Fibroblast of lung (primary cell): ENCODE results near the gene GABBR1. TPM values are rescaled to one million over a fixed set of nuclear protein-coding genes. Genes with fewer than 3 reads are reported as not detected.

ENCODE experiments used
- DNase-seq, 2 donors: peaks; one replicate each; pipeline versions ENCODE4 v3.0.0 to v3.0.0-alpha.2; 2010; ENCODE audit warnings: low read depth in 2 of 2
- H2AFZ ChIP-seq: 2 replicates; pipeline ENCODE4 v1.5.1; 2012; ENCODE audit warnings: low read length, control low read depth, inconsistent platforms
- H3K27ac ChIP-seq: 2 replicates; pipeline ENCODE4 v1.5.1; 2011; ENCODE audit warnings: low read length, control low read depth; ENCODE audit not compliant: insufficient read depth
- H3K27me3 ChIP-seq: 2 replicates; pipeline ENCODE4 v1.5.1; 2011; ENCODE audit warnings: mild to moderate bottlenecking, low read length; ENCODE audit not compliant: control insufficient read depth, insufficient read depth
- H3K36me3 ChIP-seq: 2 replicates; pipeline ENCODE4 v1.5.1; 2011; ENCODE audit warnings: low read length; ENCODE audit not compliant: control insufficient read depth, insufficient read depth
- H3K4me1 ChIP-seq: 2 replicates; pipeline ENCODE4 v1.5.1; 2011; ENCODE audit warnings: low read length; ENCODE audit not compliant: control insufficient read depth, insufficient read depth; ENCODE audit errors: extremely low read depth
- H3K4me2 ChIP-seq: 2 replicates; pipeline ENCODE4 v1.5.1; 2011; ENCODE audit warnings: low read length, control low read depth; ENCODE audit not compliant: insufficient read depth; ENCODE audit errors: extremely low read depth
- H3K4me3 ChIP-seq, 4 experiments: fragments of 200-600 bp in 1 of 4; sonication (generic) in 1 of 4; replicated peaks in 1 of 4; 2 replicates each; pipeline ENCODE4 v1.5.1; 2011 to 2016; ENCODE audit warnings: low read length in 4 of 4, low read depth in 3 of 4, mild to moderate bottlenecking in 3 of 4, control low read depth in 2 of 4, inconsistent platforms in 1 of 4, mixed read lengths in 1 of 4; ENCODE audit not compliant: insufficient read depth in 1 of 4; ENCODE audit errors: control extremely low read depth in 1 of 4
- H3K79me2 ChIP-seq: 2 replicates; pipeline ENCODE4 v1.5.1; 2012; ENCODE audit warnings: mild to moderate bottlenecking, low read length, inconsistent platforms; ENCODE audit not compliant: control insufficient read depth, insufficient read depth
- H3K9ac ChIP-seq: 2 replicates; pipeline ENCODE4 v1.5.1; 2011; ENCODE audit warnings: mild to moderate bottlenecking, low read length, control low read depth; ENCODE audit not compliant: insufficient read depth
- H3K9me3 ChIP-seq: 2 replicates; pipeline ENCODE4 v1.5.1; 2012; ENCODE audit warnings: low read depth, low read length; ENCODE audit not compliant: control insufficient read depth, insufficient read depth
- H4K20me1 ChIP-seq: 2 replicates; pipeline ENCODE4 v1.5.1; 2011; ENCODE audit warnings: low read length; ENCODE audit not compliant: control insufficient read depth, insufficient read depth; ENCODE audit errors: extremely low read depth
- CTCF ChIP-seq, 2 donors: IDR thresholded peaks in 1 of 2; conservative IDR thresholded peaks in 1 of 2; 1 replicate in 1 of 2; 2 replicates in 1 of 2; pipeline ENCODE4 v1.5.1; 2011 to 2012; ENCODE audit warnings: low read length in 2 of 2, control low read depth in 1 of 2, inconsistent platforms in 1 of 2, low read depth in 1 of 2, mild to moderate bottlenecking in 1 of 2
- EZH2 ChIP-seq: IDR thresholded peaks from 2 replicates; pipeline ENCODE4 v1.5.1; 2012; ENCODE audit warnings: low read length, control low read depth, mild to moderate bottlenecking; ENCODE audit errors: missing control alignments
- polyA plus RNA-seq, 2 donors: library from polyadenylated mRNA; depleted of rRNA in 1 of 2; stranded (reverse) in 1 of 2; unstranded in 1 of 2; fragments of >200 nt; gene quantifications; 2 replicates each; pipeline ENCODE4 v1.2.1, GENCODE V29; 2011 to 2012; ENCODE audit warnings: missing spikeins in 1 of 2
- total RNA-seq: library from RNA; depleted of rRNA; stranded (reverse); fragments of >200 nt; gene quantifications from 2 replicates; pipeline ENCODE4 v1.2.1, GENCODE V29; 2014

GABBR1 gene
- total and polyA plus RNA-seq, 2 donors (not counting 1 experiment from before 2014, with no cell fraction given): 10.9 to 13.4 TPM

GRCh38 chr6:29676981-29677601 is 44.1 kb upstream of the GABBR1 start:
- no peak overlapping the region for H2AFZ ChIP-seq
- H3K9ac ChIP-seq: no peak overlapping the region
- H3K4me3 ChIP-seq: no peak overlapping the region
- no peaks in the 10 kb centered on the region for H3K4me1 ChIP-seq
- H3K27me3 ChIP-seq: no peaks in the 10 kb centered on the region
- no peak overlapping the region for H3K27ac ChIP-seq
- H3K79me2 ChIP-seq: no peaks in the 10 kb centered on the region
- no peak for DNase-seq
- H3K9me3 ChIP-seq: no peaks in the 10 kb centered on the region
- H3K36me3 ChIP-seq: no peaks in the 10 kb centered on the region
- no peaks in the 10 kb centered on the region for H4K20me1 ChIP-seq
- H3K4me2 ChIP-seq: no peak overlapping the region
- TF ChIP-seq CTCF (conservative IDR thresholded peaks at IDR 0.05 in 1 of 2, IDR thresholded peaks at IDR 0.05 in 1 of 2; ENCODE audit: low read depth in 1 of 2, low read length in 2 of 2): no peak
- no peak for TF ChIP-seq EZH2

- DNase-seq: no peak
- no peaks in the 10 kb centered on the region for H3K79me2 ChIP-seq
- TF ChIP-seq EZH2: no peak
- no peak for TF ChIP-seq CTCF (conservative IDR thresholded peaks at IDR 0.05 in 1 of 2, IDR thresholded peaks at IDR 0.05 in 1 of 2; ENCODE audit: low read depth in 1 of 2, low read length in 2 of 2)
- no peaks in the 10 kb centered on the region for H3K9me3 ChIP-seq
- H4K20me1 ChIP-seq: no peaks in the 10 kb centered on the region
- no peak overlapping the region for H3K9ac ChIP-seq
- no peak overlapping the region for H3K4me3 ChIP-seq
- H2AFZ ChIP-seq: no peak overlapping the region
- no peak overlapping the region for H3K27ac ChIP-seq
- H3K27me3 ChIP-seq: no peaks in the 10 kb centered on the region
- no peaks in the 10 kb centered on the region for H3K4me1 ChIP-seq
- H3K4me2 ChIP-seq: no peak overlapping the region
- no peaks in the 10 kb centered on the region for H3K36me3 ChIP-seq
Observed at GRCh38 chr6:29675561-29675960, 42.6 kb upstream of the GABBR1 start.

- H3K36me3 ChIP-seq: no peaks in the 10 kb centered on the region
- no peak overlapping the region for H3K4me2 ChIP-seq
- H3K9me3 ChIP-seq: no peaks in the 10 kb centered on the region
- no peaks in the 10 kb centered on the region for H4K20me1 ChIP-seq
- no peak for TF ChIP-seq CTCF (conservative IDR thresholded peaks at IDR 0.05 in 1 of 2, IDR thresholded peaks at IDR 0.05 in 1 of 2; ENCODE audit: low read depth in 1 of 2, low read length in 2 of 2)
- no peak for TF ChIP-seq EZH2
- H3K9ac ChIP-seq: no peak overlapping the region
- no peak overlapping the region for H3K4me3 ChIP-seq
- no peak overlapping the region for H2AFZ ChIP-seq
- no peaks in the 10 kb centered on the region for H3K79me2 ChIP-seq
- no peaks in the 10 kb centered on the region for H3K4me1 ChIP-seq
- no peak for DNase-seq
- no peak overlapping the region for H3K27ac ChIP-seq
- H3K27me3 ChIP-seq: no peaks in the 10 kb centered on the region
Observed at GRCh38 chr6:29674008-29674407, 41.0 kb upstream of the GABBR1 start.
